ENCODE measurements around the gene SCYGR5.

The SCYGR5 gene

DNA sequence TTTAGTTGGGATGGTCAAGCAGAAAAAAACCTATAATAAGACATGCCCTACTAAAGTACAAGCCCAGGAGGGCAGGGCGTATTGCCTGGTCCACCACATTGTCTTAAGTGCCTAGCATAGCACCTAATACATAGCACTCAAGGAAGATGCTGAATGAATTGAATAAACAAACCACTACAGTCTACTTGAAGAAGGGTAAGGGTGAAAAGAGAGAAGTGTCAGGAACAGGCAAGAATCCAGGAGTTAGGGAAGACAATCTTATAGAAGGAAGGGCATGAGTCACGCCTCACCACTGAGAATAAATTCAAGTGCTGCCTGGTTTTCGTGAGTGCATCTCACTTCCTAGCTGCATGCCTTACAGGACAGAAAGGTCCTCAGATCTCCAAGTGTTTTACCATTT is 37.4 kb downstream of the SCYGR5 start:
- peak overlapping the region; percentile 76 for H4K91ac ChIP-seq (ENCODE audit: low read depth, low read length)
- H4K8ac ChIP-seq (ENCODE audit: low read depth, low read length): no peak overlapping the region
- DNase-seq: peak in 1 of 2 donors; percentile 47
- no peak overlapping the region for H3K4me3 ChIP-seq (ENCODE audit: low read depth, low read length)
- no peak overlapping the region for H2AFZ ChIP-seq (ENCODE audit: insufficient read depth, low read length, poor library complexity)
- no peak overlapping the region for H3K14ac ChIP-seq (ENCODE audit: low read length)
- peaks cover 1% of the 10 kb centered on the region for H3K9me3 ChIP-seq (ENCODE audit: insufficient read depth, low read depth, low read length)
- H2AK5ac ChIP-seq (ENCODE audit: low read length): no peak overlapping the region
- peak overlapping the region; percentile 55 for H2BK5ac ChIP-seq (ENCODE audit: low read depth, low read length, poor library complexity)
- no peak overlapping the region for H3K9ac ChIP-seq (ENCODE audit: low read length)
- H3K4ac ChIP-seq (ENCODE audit: low read depth, low read length): no peak overlapping the region
- H3K79me2 ChIP-seq (ENCODE audit: control insufficient read depth, insufficient read depth, low read length, poor library complexity): no peaks in the 10 kb centered on the region
- WGBS (ENCODE audit: extremely low coverage, insufficient coverage, insufficient read length): no CpG with 5 or more reads among the region's 3 CpGs
- no peak overlapping the region for H4K12ac ChIP-seq (ENCODE audit: low read depth, low read length)
- peak overlapping the region; percentile 21 for H2BK12ac ChIP-seq (ENCODE audit: low read length)
- H3K27me3 ChIP-seq (ENCODE audit: insufficient read depth, low read length): no peaks in the 10 kb centered on the region
- no peak overlapping the region for H3K23ac ChIP-seq (ENCODE audit: low read length)
- H3K4me1 ChIP-seq (ENCODE audit: control insufficient read depth in 1 of 2, insufficient read depth in 2 of 2, low read length in 2 of 2): peaks cover 6 to 10% of the 10 kb centered on the region in 2 experiments
- H3K18ac ChIP-seq (ENCODE audit: low read length): no peak overlapping the region
- H3K27ac ChIP-seq (ENCODE audit: low read depth, low read length): peak overlapping the region; percentile 89
- peak overlapping the region; percentile 67 for H2BK120ac ChIP-seq (ENCODE audit: insufficient read depth, low read length, poor library complexity)
- peaks cover 3 to 5% of the 10 kb centered on the region in 2 experiments for H3K36me3 ChIP-seq (ENCODE audit: control insufficient read depth in 1 of 2, insufficient read depth in 2 of 2, low read length in 2 of 2)
- peaks cover 15% of the 10 kb centered on the region for H3K79me1 ChIP-seq (ENCODE audit: low read length)
- H3K4me2 ChIP-seq (ENCODE audit: low read length): no peak overlapping the region

DNA sequence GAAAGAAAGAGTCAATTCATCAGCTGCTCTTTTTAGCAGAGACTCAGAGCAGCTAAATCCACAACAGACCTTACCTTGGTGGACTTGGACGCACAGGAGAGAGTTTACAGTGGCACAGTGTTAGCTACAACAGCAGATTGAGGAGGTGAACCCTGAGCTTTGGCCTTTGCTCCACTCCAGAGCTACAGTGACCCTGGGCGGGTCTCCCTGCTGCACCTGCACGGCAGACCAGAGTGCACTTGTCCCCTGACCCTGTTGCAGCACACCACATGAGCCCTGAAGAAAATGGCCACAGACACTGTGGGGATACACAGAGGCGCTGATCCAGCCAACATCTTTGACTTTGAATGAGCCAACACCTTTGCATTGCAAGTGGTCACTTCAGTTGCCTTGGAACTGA is 40.3 kb downstream of the SCYGR5 start:
- Histone ChIP-seq H2BK12ac (ENCODE audit: low read length) (no peak overlapping the region), H3K27ac (ENCODE audit: low read depth, low read length) (no peak overlapping the region), H3K4ac (ENCODE audit: low read depth, low read length) (no peak overlapping the region), H2BK120ac (ENCODE audit: insufficient read depth, low read length, poor library complexity) (no peak overlapping the region), H2AFZ (ENCODE audit: insufficient read depth, low read length, poor library complexity) (no peak overlapping the region), H3K4me3 (ENCODE audit: low read depth, low read length) (no peak overlapping the region), H3K36me3 (ENCODE audit: control insufficient read depth in 1 of 2, insufficient read depth in 2 of 2, low read length in 2 of 2) (no peaks in the 10 kb centered on the region), H2AK5ac (ENCODE audit: low read length) (no peak overlapping the region), H3K9ac (ENCODE audit: low read length) (no peak overlapping the region), H4K8ac (ENCODE audit: low read depth, low read length) (no peak overlapping the region), H3K14ac (ENCODE audit: low read length) (no peak overlapping the region), H4K91ac (ENCODE audit: low read depth, low read length) (no peak overlapping the region), H2BK5ac (ENCODE audit: low read depth, low read length, poor library complexity) (no peak overlapping the region), H3K9me3 (ENCODE audit: insufficient read depth, low read depth, low read length) (no peaks in the 10 kb centered on the region), H3K79me2 (ENCODE audit: control insufficient read depth, insufficient read depth, low read length, poor library complexity) (no peaks in the 10 kb centered on the region), H3K4me2 (ENCODE audit: low read length) (no peak overlapping the region), H3K4me1 (ENCODE audit: control insufficient read depth in 1 of 2, insufficient read depth in 2 of 2, low read length in 2 of 2) (peaks cover 6 to 10% of the 10 kb centered on the region in 2 experiments), H3K79me1 (ENCODE audit: low read length) (peaks cover 13% of the 10 kb centered on the region), H3K27me3 (ENCODE audit: insufficient read depth, low read length) (no peaks in the 10 kb centered on the region), H3K18ac (ENCODE audit: low read length) (no peak overlapping the region), H3K23ac (ENCODE audit: low read length) (peak overlapping the region; percentile 91), H4K12ac (ENCODE audit: low read depth, low read length) (no peak overlapping the region)
- WGBS (ENCODE audit: extremely low coverage, insufficient coverage, insufficient read length): no CpG with 5 or more reads among the region's 4 CpGs
- DNase-seq: no peak

DNA sequence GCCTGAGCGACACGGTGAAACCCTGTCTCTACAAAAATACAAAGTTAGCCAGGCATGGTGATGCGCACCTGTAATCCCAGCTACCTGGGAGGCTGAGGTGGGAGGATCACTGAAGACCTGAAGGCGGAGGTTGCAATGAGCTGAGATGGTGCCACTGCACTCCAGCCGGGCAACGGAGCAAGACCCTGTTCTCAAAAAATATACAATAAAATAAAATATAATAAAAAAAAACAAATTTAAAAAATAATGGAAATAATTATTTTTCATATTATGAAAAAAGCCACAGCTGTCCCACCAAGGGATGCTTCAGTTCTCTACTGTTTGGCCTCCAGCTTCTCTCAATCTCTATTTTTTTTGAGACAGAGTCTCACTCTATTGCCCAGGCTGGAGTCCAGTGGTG is 40.8 kb downstream of the SCYGR5 start:
- no peak overlapping the region for H2BK120ac ChIP-seq (ENCODE audit: insufficient read depth, low read length, poor library complexity)
- H2BK12ac ChIP-seq (ENCODE audit: low read length): no peak overlapping the region
- H3K4me1 ChIP-seq (ENCODE audit: control insufficient read depth in 1 of 2, insufficient read depth in 2 of 2, low read length in 2 of 2): peaks cover 6 to 10% of the 10 kb centered on the region in 2 experiments
- no peaks in the 10 kb centered on the region for H3K36me3 ChIP-seq (ENCODE audit: control insufficient read depth in 1 of 2, insufficient read depth in 2 of 2, low read length in 2 of 2)
- H3K4ac ChIP-seq (ENCODE audit: low read depth, low read length): no peak overlapping the region
- H2AFZ ChIP-seq (ENCODE audit: insufficient read depth, low read length, poor library complexity): no peak overlapping the region
- H4K8ac ChIP-seq (ENCODE audit: low read depth, low read length): no peak overlapping the region
- H3K18ac ChIP-seq (ENCODE audit: low read length): no peak overlapping the region
- no peaks in the 10 kb centered on the region for H3K27me3 ChIP-seq (ENCODE audit: insufficient read depth, low read length)
- no peak overlapping the region for H3K23ac ChIP-seq (ENCODE audit: low read length)
- no peaks in the 10 kb centered on the region for H3K79me2 ChIP-seq (ENCODE audit: control insufficient read depth, insufficient read depth, low read length, poor library complexity)
- no peak overlapping the region for H3K4me2 ChIP-seq (ENCODE audit: low read length)
- no peak overlapping the region for H2BK5ac ChIP-seq (ENCODE audit: low read depth, low read length, poor library complexity)
- WGBS (ENCODE audit: extremely low coverage, insufficient coverage, insufficient read length): no CpG with 5 or more reads among the region's 6 CpGs
- no peak overlapping the region for H4K12ac ChIP-seq (ENCODE audit: low read depth, low read length)
- no peak overlapping the region for H4K91ac ChIP-seq (ENCODE audit: low read depth, low read length)
- H3K79me1 ChIP-seq (ENCODE audit: low read length): peaks cover 13% of the 10 kb centered on the region
- H3K4me3 ChIP-seq (ENCODE audit: low read depth, low read length): no peak overlapping the region
- no peak overlapping the region for H3K27ac ChIP-seq (ENCODE audit: low read depth, low read length)
- H2AK5ac ChIP-seq (ENCODE audit: low read length): no peak overlapping the region
- no peaks in the 10 kb centered on the region for H3K9me3 ChIP-seq (ENCODE audit: insufficient read depth, low read depth, low read length)
- no peak for DNase-seq
- H3K14ac ChIP-seq (ENCODE audit: low read length): no peak overlapping the region
- no peak overlapping the region for H3K9ac ChIP-seq (ENCODE audit: low read length)

DNA sequence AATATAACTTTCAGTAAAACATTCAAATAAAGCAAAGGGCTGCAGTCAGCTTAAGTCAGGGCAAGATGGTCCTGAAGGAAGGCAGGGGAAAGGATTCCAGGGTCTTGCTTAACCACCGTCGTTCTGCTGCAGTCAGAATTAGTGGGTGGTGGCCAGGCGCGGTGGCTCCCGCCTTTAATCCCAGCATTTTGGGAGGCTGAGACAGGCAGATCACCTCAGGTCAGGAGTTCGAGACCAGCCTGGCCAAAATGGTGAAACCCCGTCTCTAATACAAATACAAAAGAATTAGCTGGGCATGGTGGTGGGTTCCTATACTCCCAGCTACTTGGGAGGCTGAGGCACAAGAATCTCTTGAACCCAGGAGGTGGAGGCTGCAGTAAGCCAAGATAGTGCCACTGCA is 44.4 kb downstream of the SCYGR5 start:
- WGBS (ENCODE audit: extremely low coverage, insufficient coverage, insufficient read length): no CpG with 5 or more reads among the region's 7 CpGs
- Histone ChIP-seq H2BK12ac (ENCODE audit: low read length) (no peak overlapping the region), H3K79me1 (ENCODE audit: low read length) (peaks cover 2% of the 10 kb centered on the region), H2AFZ (ENCODE audit: insufficient read depth, low read length, poor library complexity) (no peak overlapping the region), H3K4me2 (ENCODE audit: low read length) (no peak overlapping the region), H2AK5ac (ENCODE audit: low read length) (no peak overlapping the region), H3K4ac (ENCODE audit: low read depth, low read length) (no peak overlapping the region), H3K27me3 (ENCODE audit: insufficient read depth, low read length) (no peaks in the 10 kb centered on the region), H4K12ac (ENCODE audit: low read depth, low read length) (no peak overlapping the region), H2BK120ac (ENCODE audit: insufficient read depth, low read length, poor library complexity) (no peak overlapping the region), H3K18ac (ENCODE audit: low read length) (no peak overlapping the region), H3K4me3 (ENCODE audit: low read depth, low read length) (no peak overlapping the region), H3K4me1 (ENCODE audit: control insufficient read depth in 1 of 2, insufficient read depth in 2 of 2, low read length in 2 of 2) (no peaks in the 10 kb centered on the region), H4K91ac (ENCODE audit: low read depth, low read length) (no peak overlapping the region), H3K27ac (ENCODE audit: low read depth, low read length) (no peak overlapping the region), H3K14ac (ENCODE audit: low read length) (no peak overlapping the region), H3K36me3 (ENCODE audit: control insufficient read depth in 1 of 2, insufficient read depth in 2 of 2, low read length in 2 of 2) (peaks cover 0 to 1% of the 10 kb centered on the region in 2 experiments), H3K9ac (ENCODE audit: low read length) (no peak overlapping the region), H3K79me2 (ENCODE audit: control insufficient read depth, insufficient read depth, low read length, poor library complexity) (no peaks in the 10 kb centered on the region), H4K8ac (ENCODE audit: low read depth, low read length) (no peak overlapping the region), H3K23ac (ENCODE audit: low read length) (no peak overlapping the region), H2BK5ac (ENCODE audit: low read depth, low read length, poor library complexity) (no peak overlapping the region), H3K9me3 (ENCODE audit: insufficient read depth, low read depth, low read length) (no peaks in the 10 kb centered on the region)
- no peak for DNase-seq
